Measurements from ENCODE around the gene OR1A2. TPM values are rescaled to one million over a fixed set of nuclear protein-coding genes. Genes with fewer than 3 reads are reported as not detected.
"Not testable (repeated sequence)": the region's sequence is repeated elsewhere in the genome, so short reads cannot be mapped to it uniquely, and the experiment has no call there.

The OR1A2 gene
- total and polyA plus RNA-seq, 8 donors = not detected

DNA sequence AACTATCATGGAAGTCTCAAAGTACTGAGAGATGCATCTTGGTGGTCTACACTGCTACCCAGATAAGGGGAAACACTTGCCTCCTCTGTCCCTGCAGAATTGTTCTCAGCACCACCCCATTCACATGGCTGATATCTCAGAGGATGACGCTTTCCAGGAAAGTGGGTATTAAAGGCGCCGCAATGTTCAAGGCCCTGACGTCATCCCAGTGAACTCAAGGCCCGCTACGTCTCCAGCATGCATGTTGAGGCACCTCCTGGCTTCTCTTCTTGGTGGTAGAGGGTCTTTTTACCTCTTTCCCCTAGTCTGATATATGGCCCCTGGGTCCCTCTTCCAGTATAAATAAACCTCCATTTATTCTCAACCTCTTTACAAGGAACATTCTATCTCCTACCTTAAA is 11.2 kb downstream of the OR1A2 start:
- 72 to 82% methylated on average over 6 of the region's 6 CpGs for WGBS, 2 donors
- intact Hi-C loops (cut with DNase I) = no loop called here
- H3K27ac ChIP-seq = no peak overlapping the region
- no peak for TF ChIP-seq CTCF (IDR thresholded peaks at IDR 0.05)
- ATAC-seq (no peak), FAIRE-seq (no peak), DNase-seq (no peak)
- H3K27me3 ChIP-seq = no peaks in the 10 kb centered on the region
- H3K4me3 ChIP-seq = no peak overlapping the region
- no peaks in the 10 kb centered on the region for H3K36me3 ChIP-seq
- H3K4me1 ChIP-seq = no peaks in the 10 kb centered on the region
- H3K9me3 ChIP-seq = no peaks in the 10 kb centered on the region

DNA sequence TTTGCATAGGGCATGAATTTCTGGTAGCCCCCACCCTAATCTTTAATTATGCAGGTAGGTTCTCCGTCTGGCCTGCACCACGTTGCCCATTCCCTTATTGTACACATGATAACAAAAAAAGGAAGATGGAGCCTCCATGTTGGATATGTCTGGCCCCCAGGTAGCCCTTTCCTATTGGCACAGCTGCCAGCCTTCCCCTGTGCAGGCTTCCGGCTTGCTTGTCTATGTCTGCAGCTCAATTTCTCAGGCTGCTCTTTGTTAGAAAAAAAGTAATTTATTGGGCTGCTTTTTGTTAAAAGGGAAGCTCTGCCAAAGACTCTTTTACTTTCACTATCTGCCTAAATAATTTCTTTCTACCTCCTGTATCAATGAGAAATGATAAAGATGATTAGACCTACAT is 15.7 kb downstream of the OR1A2 start:
- Histone ChIP-seq H3K4me1 (no peaks in the 10 kb centered on the region), H3K9me3 (no peaks in the 10 kb centered on the region), H3K27me3 (no peaks in the 10 kb centered on the region), H3K4me3 (no peak overlapping the region), H3K36me3 (no peaks in the 10 kb centered on the region), H3K27ac (no peak overlapping the region)
- intact Hi-C loops (cut with DNase I) = no loop called here
- WGBS, 2 donors = 67 to 71% methylated on average over 3 of the region's 3 CpGs
- ATAC-seq = no peak
- FAIRE-seq = no peak
- TF ChIP-seq CTCF (IDR thresholded peaks at IDR 0.05) = no peak
- no peak for DNase-seq

- ATAC-seq (no peak), FAIRE-seq (no peak), DNase-seq (no peak)
- Histone ChIP-seq H3K27ac (no peak overlapping the region), H3K4me1 (no peaks in the 10 kb centered on the region), H3K27me3 (no peaks in the 10 kb centered on the region), H3K36me3 (no peaks in the 10 kb centered on the region), H3K4me3 (no peak overlapping the region), H3K9me3 (no peaks in the 10 kb centered on the region)
- intact Hi-C loops (cut with DNase I) = no loop called here
- TF ChIP-seq CTCF (IDR thresholded peaks at IDR 0.05) = no peak
- 44 to 48% methylated on average over 6 of the region's 6 CpGs for WGBS, 2 donors
Observed at GRCh38 chr17:3213587-3213986, 16.3 kb downstream of the OR1A2 start.

DNA sequence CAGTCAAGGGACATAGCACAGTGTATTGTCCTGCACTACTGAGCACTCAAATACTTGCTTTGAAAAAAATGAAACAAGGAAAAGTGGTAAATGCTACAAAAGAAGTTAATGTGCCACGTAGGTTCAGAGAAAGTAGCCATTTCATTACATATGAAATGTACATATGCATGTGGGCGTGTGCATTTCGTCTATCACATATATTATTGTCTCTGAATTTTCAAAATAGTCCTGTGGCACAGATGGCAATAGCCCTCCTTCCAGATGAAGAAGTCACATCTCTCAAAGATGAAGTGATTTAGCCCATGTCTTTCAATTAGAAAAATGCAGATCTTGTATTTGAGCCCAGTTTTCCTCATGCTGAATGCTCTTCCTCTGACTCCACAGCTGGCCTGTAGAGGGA is 22.7 kb downstream of the OR1A2 start:
- FAIRE-seq; H3K27me3 ChIP-seq; H3K27ac ChIP-seq; H3K4me3 ChIP-seq; DNase-seq; H3K36me3 ChIP-seq; intact Hi-C loops (cut with DNase I); ATAC-seq; H3K4me1 ChIP-seq; H3K9me3 ChIP-seq: not testable (repeated sequence)
- WGBS, 2 donors = 44 to 53% methylated on average over 3 of the region's 3 CpGs

- no peak overlapping the region for H3K4me3 ChIP-seq
- H3K9me3 ChIP-seq = no peaks in the 10 kb centered on the region
- H3K36me3 ChIP-seq = no peaks in the 10 kb centered on the region
- FAIRE-seq (no peak), ATAC-seq (no peak), DNase-seq (no peak)
- H3K27me3 ChIP-seq = no peaks in the 10 kb centered on the region
- no peak for TF ChIP-seq CTCF (IDR thresholded peaks at IDR 0.05)
- no peak overlapping the region for H3K27ac ChIP-seq
- intact Hi-C loops (cut with DNase I) = no loop called here
- H3K4me1 ChIP-seq = no peaks in the 10 kb centered on the region
- WGBS, 2 donors = 71 to 84% methylated on average over 2 of the region's 2 CpGs
Observed at GRCh38 chr17:3221850-3222249, 24.5 kb downstream of the OR1A2 start.

GRCh38 chr17:3222505-3222904 is 25.2 kb downstream of the OR1A2 start:
- FAIRE-seq = no peak
- TF ChIP-seq CTCF (IDR thresholded peaks at IDR 0.05) = no peak
- DNase-seq = no peak
- no peak overlapping the region for H3K4me3 ChIP-seq
- no peaks in the 10 kb centered on the region for H3K9me3 ChIP-seq
- H3K27ac ChIP-seq = no peak overlapping the region
- ATAC-seq = no peak
- no peaks in the 10 kb centered on the region for H3K36me3 ChIP-seq
- 34 to 39% methylated on average over 2 of the region's 2 CpGs for WGBS, 2 donors
- H3K27me3 ChIP-seq = no peaks in the 10 kb centered on the region
- no peaks in the 10 kb centered on the region for H3K4me1 ChIP-seq
- intact Hi-C loops (cut with DNase I) = no loop called here

DNA sequence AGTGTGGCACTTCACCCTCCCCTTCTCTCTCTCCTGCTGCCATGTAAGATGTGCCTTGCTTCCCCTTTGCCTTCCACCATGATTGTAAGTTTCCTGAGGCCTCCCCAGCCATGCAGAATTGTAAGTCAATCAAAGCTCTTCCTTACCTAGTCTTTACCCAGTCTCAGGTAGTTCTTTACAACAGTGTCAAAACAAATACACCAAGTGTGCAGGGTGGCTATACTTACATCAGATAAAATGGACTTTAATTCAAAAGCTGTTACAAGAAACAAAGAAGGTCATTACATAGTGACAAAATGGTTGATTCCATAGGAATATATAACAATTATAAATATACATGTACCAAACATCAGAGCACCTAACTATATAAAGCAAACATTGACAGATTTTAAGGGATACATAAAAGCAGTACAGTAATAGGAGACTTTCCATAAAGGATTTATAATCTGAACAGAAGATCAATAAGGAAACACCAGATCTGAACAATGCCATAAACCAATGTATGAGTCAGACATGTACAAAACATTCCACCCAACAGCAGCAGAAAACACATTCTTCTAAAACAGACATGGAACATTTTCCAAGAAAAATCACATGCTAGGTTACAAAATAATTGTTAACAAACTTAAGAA is 27.5 kb downstream of the OR1A2 start:
- H3K27me3 ChIP-seq; H3K4me3 ChIP-seq; ATAC-seq; H3K9me3 ChIP-seq; DNase-seq; H3K27ac ChIP-seq; H3K36me3 ChIP-seq; intact Hi-C loops (cut with DNase I); H3K4me1 ChIP-seq: not testable (repeated sequence)
- FAIRE-seq = peak; percentile 90

- FAIRE-seq; intact Hi-C loops (cut with DNase I); H3K4me3 ChIP-seq; H3K36me3 ChIP-seq; H3K4me1 ChIP-seq; ATAC-seq; DNase-seq; H3K27me3 ChIP-seq; H3K27ac ChIP-seq; H3K9me3 ChIP-seq: not testable (repeated sequence)
- WGBS, 2 donors = 66 to 71% methylated on average over 6 to 8 of the region's 8 CpGs
Observed at GRCh38 chr17:3232300-3232699, 35.0 kb downstream of the OR1A2 start.
